Fibroblast of gingiva (primary cell): ENCODE measurements around the gene NAT8L.

Source experiments
- DNase-seq: peaks from one replicate; pipeline ENCODE4 v3.0.0-alpha.2; 2011; ENCODE audit warnings: low read depth

The NAT8L gene

GRCh38 chr4:2064276-2064991 lies 5.3 kb downstream of the NAT8L start:
- DNase-seq: no peak

GRCh38 chr4:2065106-2065930 lies 6.2 kb downstream of the NAT8L start:
- DNase-seq: no peak

- DNase-seq: no peak
Observed at GRCh38 chr4:2066011-2066551, 7.0 kb downstream of the NAT8L start.

GRCh38 chr4:2066571-2067445 lies 7.7 kb downstream of the NAT8L start:
- no peak for DNase-seq

GRCh38 chr4:2067446-2068197 lies 8.5 kb downstream of the NAT8L start:
- DNase-seq: no peak

- no peak for DNase-seq
Observed at GRCh38 chr4:2068198-2068470, 9.0 kb downstream of the NAT8L start.

GRCh38 chr4:2068566-2068965 lies 9.4 kb downstream of the NAT8L start:
- no peak for DNase-seq

GRCh38 chr4:2069161-2069971 lies 10.2 kb downstream of the NAT8L start:
- DNase-seq: no peak

GRCh38 chr4:2069986-2070385 lies 10.9 kb downstream of the NAT8L start:
- no peak for DNase-seq

GRCh38 chr4:2070421-2071251 lies 11.5 kb downstream of the NAT8L start:
- no peak for DNase-seq

GRCh38 chr4:2071252-2071911 lies 12.3 kb downstream of the NAT8L start:
- no peak for DNase-seq

- no peak for DNase-seq
Observed at GRCh38 chr4:2071912-2072867, 13.1 kb downstream of the NAT8L start.

- DNase-seq: no peak
Observed at GRCh38 chr4:2072971-2073807, 14.1 kb downstream of the NAT8L start.

- no peak for DNase-seq
Observed at GRCh38 chr4:2073808-2074481, 14.8 kb downstream of the NAT8L start.

- DNase-seq: no peak
Observed at GRCh38 chr4:2074588-2074987, 15.5 kb downstream of the NAT8L start.

- DNase-seq: no peak
Observed at GRCh38 chr4:2075171-2075986, 16.3 kb downstream of the NAT8L start.
